Osteoblast (primary cell): ENCODE results near the gene LAD1. TPM values are rescaled to one million over a fixed set of nuclear protein-coding genes. Genes with fewer than 3 reads are reported as not detected.

Source experiments
- DNase-seq: peaks from one replicate; pipeline ENCODE4 v3.0.0; 2011; ENCODE audit warnings: low spot score, mixed read lengths; ENCODE audit not compliant: insufficient read length; ENCODE audit errors: missing footprints
- H2AFZ ChIP-seq: 2 replicates; pipeline ENCODE4 v1.6.0; 2011; ENCODE audit warnings: mild to moderate bottlenecking, low read length
- H3K27ac ChIP-seq: 2 replicates; pipeline ENCODE4 v1.5.1; 2011; ENCODE audit warnings: mild to moderate bottlenecking, low read depth, low read length, moderate library complexity
- H3K27me3 ChIP-seq: 2 replicates; pipeline ENCODE4 v1.6.0; 2012; ENCODE audit warnings: mild to moderate bottlenecking, control low read depth, inconsistent platforms, low read length, moderate library complexity; ENCODE audit not compliant: insufficient read depth
- H3K36me3 ChIP-seq: 2 replicates; pipeline ENCODE4 v1.5.1; 2011; ENCODE audit warnings: mild to moderate bottlenecking, low read length, control low read depth, moderate library complexity; ENCODE audit not compliant: insufficient read depth
- H3K4me1 ChIP-seq: 2 replicates; pipeline ENCODE4 v1.5.1; 2011; ENCODE audit warnings: mild to moderate bottlenecking, low read length, control low read depth, moderate library complexity; ENCODE audit not compliant: insufficient read depth
- H3K4me2 ChIP-seq: 2 replicates; pipeline ENCODE4 v1.6.0; 2011; ENCODE audit warnings: mild to moderate bottlenecking, low read length; ENCODE audit not compliant: insufficient read depth
- H3K4me3 ChIP-seq: fragments of 200-600 bp; sonication (generic); 3 replicates; pipeline ENCODE4 v1.5.1; 2012; ENCODE audit warnings: mild to moderate bottlenecking, low read length, inconsistent platforms; ENCODE audit not compliant: insufficient read depth
- H3K79me2 ChIP-seq: 2 replicates; pipeline ENCODE4 v1.6.0; 2012; ENCODE audit warnings: mild to moderate bottlenecking, low read length, control low read depth, inconsistent platforms; ENCODE audit not compliant: insufficient read depth
- H3K9me3 ChIP-seq: 2 replicates; pipeline ENCODE4 v1.5.1; 2011; ENCODE audit warnings: low read depth, low read length, control low read depth
- H4K20me1 ChIP-seq: 2 replicates; pipeline ENCODE4 v1.6.0; 2012; ENCODE audit warnings: mild to moderate bottlenecking, low read length, control low read depth; ENCODE audit not compliant: insufficient read depth
- total RNA-seq: library from RNA; depleted of rRNA; stranded (reverse); fragments of >200 nt; gene quantifications from 2 replicates; pipeline ENCODE4 v1.2.3, GENCODE V29; 2012
- TF ChIP-seq, protein P1 (sequence below): IDR thresholded peaks from 2 replicates; pipeline ENCODE4 v1.5.1; 2011; ENCODE audit warnings: mild to moderate bottlenecking, low read depth, low read length, moderate library complexity; ENCODE audit errors: extremely low read depth

Gene LAD1
- total RNA-seq, 1 donor = not detected

DNA sequence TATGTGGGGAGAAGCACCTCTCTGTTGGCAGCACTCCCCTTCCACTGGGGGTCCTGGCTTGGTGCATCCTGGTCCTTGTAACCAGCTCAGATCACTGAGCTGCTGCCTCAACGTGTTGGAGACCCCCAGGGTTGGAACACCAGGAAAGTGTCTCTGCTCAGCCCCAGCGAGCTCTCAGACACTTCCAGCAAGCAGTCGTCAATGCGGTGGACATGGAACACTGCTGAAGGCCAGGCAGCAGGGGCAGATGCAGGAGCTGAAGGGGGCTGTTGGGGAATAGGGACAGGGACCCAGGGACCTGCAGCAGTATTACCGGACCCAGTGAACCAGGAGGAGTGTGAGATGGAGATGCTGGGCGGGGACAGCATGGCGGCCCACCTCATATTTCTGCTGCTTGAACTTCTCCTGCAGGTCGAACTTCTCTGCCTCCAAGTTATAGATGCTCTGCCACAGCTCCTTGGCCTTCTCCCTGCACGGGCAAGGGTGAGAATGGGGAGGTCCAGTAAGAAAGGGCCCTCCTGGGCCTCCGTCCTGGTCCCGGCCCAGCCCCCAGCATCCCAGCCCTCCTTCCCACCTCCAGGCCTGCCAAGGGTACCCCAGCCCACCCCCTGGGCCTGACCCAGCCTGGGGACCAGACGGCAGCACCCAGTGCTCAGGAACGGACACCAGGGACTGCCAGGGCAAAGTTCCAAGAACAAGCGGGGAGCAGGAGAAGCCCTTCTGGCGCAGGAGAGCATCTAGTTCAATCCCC is 38.0 kb downstream of the LAD1 start:
- H3K4me1 ChIP-seq = no peaks in the 10 kb centered on the region
- H4K20me1 ChIP-seq = no peaks in the 10 kb centered on the region
- peaks cover 17% of the 10 kb centered on the region for H3K27me3 ChIP-seq
- H3K36me3 ChIP-seq = no peaks in the 10 kb centered on the region
- H3K9me3 ChIP-seq = no peaks in the 10 kb centered on the region
- H3K4me2 ChIP-seq = no peak overlapping the region
- H3K79me2 ChIP-seq = no peaks in the 10 kb centered on the region
- no peak for DNase-seq
- H3K4me3 ChIP-seq = no peak overlapping the region
- H2AFZ ChIP-seq = no peak overlapping the region
- H3K27ac ChIP-seq = no peak overlapping the region
- TF ChIP-seq, protein P1, sequence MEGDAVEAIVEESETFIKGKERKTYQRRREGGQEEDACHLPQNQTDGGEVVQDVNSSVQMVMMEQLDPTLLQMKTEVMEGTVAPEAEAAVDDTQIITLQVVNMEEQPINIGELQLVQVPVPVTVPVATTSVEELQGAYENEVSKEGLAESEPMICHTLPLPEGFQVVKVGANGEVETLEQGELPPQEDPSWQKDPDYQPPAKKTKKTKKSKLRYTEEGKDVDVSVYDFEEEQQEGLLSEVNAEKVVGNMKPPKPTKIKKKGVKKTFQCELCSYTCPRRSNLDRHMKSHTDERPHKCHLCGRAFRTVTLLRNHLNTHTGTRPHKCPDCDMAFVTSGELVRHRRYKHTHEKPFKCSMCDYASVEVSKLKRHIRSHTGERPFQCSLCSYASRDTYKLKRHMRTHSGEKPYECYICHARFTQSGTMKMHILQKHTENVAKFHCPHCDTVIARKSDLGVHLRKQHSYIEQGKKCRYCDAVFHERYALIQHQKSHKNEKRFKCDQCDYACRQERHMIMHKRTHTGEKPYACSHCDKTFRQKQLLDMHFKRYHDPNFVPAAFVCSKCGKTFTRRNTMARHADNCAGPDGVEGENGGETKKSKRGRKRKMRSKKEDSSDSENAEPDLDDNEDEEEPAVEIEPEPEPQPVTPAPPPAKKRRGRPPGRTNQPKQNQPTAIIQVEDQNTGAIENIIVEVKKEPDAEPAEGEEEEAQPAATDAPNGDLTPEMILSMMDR = no peak

DNA sequence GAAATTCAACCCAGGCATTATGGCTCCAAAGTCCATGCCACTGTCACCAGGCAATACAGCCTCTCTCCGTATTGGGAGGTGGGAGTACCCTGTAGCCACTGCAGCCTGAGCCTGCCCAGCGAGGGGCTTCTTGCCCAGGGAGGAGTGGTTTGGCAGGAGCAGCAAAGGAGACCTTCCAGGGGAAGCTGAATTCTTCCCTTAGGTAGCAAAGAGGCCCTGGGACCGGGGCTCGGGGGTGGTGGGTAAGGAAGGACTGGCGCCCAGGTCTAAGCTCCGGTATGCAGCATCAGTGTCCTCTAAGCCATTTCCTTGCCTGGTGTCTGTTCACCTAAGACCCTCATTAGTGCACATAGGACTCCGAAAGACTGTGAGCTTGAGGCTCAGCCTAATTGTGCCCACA is 38.6 kb downstream of the LAD1 start:
- Histone ChIP-seq H2AFZ (no peak overlapping the region), H3K27ac (no peak overlapping the region), H3K9me3 (no peaks in the 10 kb centered on the region), H3K4me3 (no peak overlapping the region), H3K27me3 (peaks cover 21% of the 10 kb centered on the region), H3K4me2 (no peak overlapping the region), H3K79me2 (no peaks in the 10 kb centered on the region), H3K36me3 (no peaks in the 10 kb centered on the region), H4K20me1 (no peaks in the 10 kb centered on the region), H3K4me1 (no peaks in the 10 kb centered on the region)
- TF ChIP-seq, protein P1 = no peak
- peak; percentile 79 for DNase-seq

DNA sequence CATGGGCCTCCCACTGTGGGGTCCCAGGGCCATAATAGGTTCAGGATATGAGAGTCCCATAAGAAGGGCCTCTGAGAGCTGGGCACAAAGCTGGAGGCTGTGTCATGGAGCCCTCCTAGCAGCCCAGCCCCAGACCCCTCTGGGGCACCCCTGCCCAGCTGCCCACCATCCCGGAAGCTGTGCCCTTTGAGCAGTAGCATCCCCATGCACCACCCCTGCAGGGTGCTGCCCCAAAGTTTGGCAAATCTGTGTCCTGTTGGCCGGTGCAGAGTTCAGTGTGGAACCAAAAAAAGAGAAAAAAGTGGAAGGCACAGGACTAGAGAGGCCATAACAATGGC is 39.3 kb downstream of the LAD1 start:
- H2AFZ ChIP-seq = no peak overlapping the region
- no peak overlapping the region for H3K27ac ChIP-seq
- H3K27me3 ChIP-seq = peaks cover 21% of the 10 kb centered on the region
- H3K36me3 ChIP-seq = no peaks in the 10 kb centered on the region
- no peaks in the 10 kb centered on the region for H4K20me1 ChIP-seq
- no peak for DNase-seq
- TF ChIP-seq, protein P1 = no peak
- no peak overlapping the region for H3K4me2 ChIP-seq
- H3K9me3 ChIP-seq = no peaks in the 10 kb centered on the region
- no peaks in the 10 kb centered on the region for H3K79me2 ChIP-seq
- no peaks in the 10 kb centered on the region for H3K4me1 ChIP-seq
- H3K4me3 ChIP-seq = no peak overlapping the region

DNA sequence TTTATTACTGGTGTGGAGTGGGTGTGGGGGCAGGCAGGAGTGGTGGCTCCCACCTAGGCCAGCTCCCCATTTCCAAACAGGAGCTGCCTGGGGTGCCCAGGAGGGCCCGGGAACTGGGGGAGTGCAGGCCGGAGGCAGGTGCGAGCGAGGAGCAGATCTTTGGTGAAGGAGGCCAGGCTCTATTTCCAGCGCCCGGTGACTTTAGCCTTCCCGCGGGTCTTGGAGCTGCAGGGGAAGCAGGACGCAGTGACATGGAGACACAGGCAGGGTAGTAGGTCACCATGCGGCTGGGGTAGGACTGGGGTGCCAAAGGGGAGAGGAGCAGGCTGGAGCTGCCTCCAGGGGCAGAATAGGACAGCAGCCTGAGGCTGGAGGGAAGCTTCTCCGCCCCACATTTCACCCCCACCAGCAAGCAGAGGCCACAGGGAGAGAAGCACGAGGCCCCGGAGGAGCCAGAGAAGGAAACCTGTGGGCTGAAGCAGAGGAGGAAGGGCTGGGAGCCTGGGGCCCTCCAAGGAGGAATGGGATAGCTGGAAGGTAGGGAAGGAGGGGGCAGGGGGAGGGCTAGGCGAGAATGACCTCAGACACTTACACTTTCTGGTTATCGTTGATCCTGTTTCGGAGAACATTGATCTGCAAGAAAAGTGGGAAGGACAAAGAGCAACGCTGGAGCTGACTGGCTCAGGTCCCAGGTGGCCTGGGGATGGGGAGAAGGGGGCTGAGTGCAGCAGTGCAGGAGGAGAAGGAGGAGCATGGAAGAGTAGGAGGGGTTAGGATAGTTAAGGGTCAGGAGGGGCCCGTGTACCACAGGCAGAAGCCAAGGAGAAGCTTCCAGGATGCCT is 39.9 kb downstream of the LAD1 start:
- Histone ChIP-seq H3K27ac (no peak overlapping the region), H3K27me3 (peaks cover 21% of the 10 kb centered on the region), H3K36me3 (no peaks in the 10 kb centered on the region), H4K20me1 (no peaks in the 10 kb centered on the region), H3K9me3 (no peaks in the 10 kb centered on the region), H3K79me2 (no peaks in the 10 kb centered on the region), H3K4me3 (no peak overlapping the region), H3K4me1 (no peaks in the 10 kb centered on the region), H2AFZ (no peak overlapping the region), H3K4me2 (no peak overlapping the region)
- peak; percentile 74 for DNase-seq
- TF ChIP-seq, protein P1 = no peak
